IMR-90 (cell line): ENCODE measurements around the gene HINT2. TPM values are rescaled to one million over a fixed set of nuclear protein-coding genes. Genes with fewer than 3 reads are reported as not detected.

Experiments
- ATAC-seq: fragments of 200-7000 bp; cut with Tn5 transposase; 2 replicates; pipeline ENCODE4 v1.9.1; 2020; ENCODE audit warnings: low read depth, mild to moderate bottlenecking, moderate library complexity
- BruUV-seq: library from RNA; stranded (reverse); fragments of 400-500 nt; replicated peaks from 2 replicates; lab custom pipeline; 2021; lab: Mats Ljungman, UMichigan
- CTCF ChIA-PET: fragments of 300-600 bp; formaldehyde crosslinking; extraction: SDS; loops from one replicate; lab custom pipeline; 2021; ENCODE audit warnings: antibody characterized with exemption; lab: Yijun Ruan, JAX
- POLR2A ChIA-PET: fragments of 300-600 bp; sonication (Branson Sonifier 250); formaldehyde crosslinking; loops from one replicate; lab custom pipeline; 2022; ENCODE audit warnings: antibody characterized with exemption; ENCODE audit not compliant: unreplicated experiment; lab: Charles Lee
- DNase-seq: peaks from one replicate; pipeline ENCODE4 v3.0.0; 2013
- H2AFZ ChIP-seq: replicated peaks from 2 replicates; pipeline ENCODE3; 2013; ENCODE audit warnings: low read length, mild to moderate bottlenecking; ENCODE audit not compliant: poor library complexity
- H2AK5ac ChIP-seq: 2 replicates; pipeline ENCODE4 v1.6.1; 2013; ENCODE audit warnings: low read depth, low read length, inconsistent platforms
- H2AK9ac ChIP-seq: replicated peaks from 2 replicates; pipeline ENCODE3; 2013; ENCODE audit warnings: mild to moderate bottlenecking, low read depth, low read length, moderate library complexity; ENCODE audit not compliant: poor library complexity
- H2BK120ac ChIP-seq: 2 replicates; pipeline ENCODE4 v1.6.1; 2013; ENCODE audit warnings: low read depth, low read length, inconsistent platforms
- H2BK15ac ChIP-seq: 3 replicates; pipeline ENCODE4 v1.6.1; 2013; ENCODE audit warnings: low read depth, low read length, inconsistent platforms
- H2BK20ac ChIP-seq: 2 replicates; pipeline ENCODE4 v1.6.1; 2013; ENCODE audit warnings: low read depth, mild to moderate bottlenecking, inconsistent platforms, low read length, moderate library complexity
- H2BK5ac ChIP-seq: 2 replicates; pipeline ENCODE4 v1.6.1; 2013; ENCODE audit warnings: mild to moderate bottlenecking, low read depth, low read length, inconsistent platforms; ENCODE audit not compliant: poor library complexity, severe bottlenecking
- H3K14ac ChIP-seq: replicated peaks from 2 replicates; pipeline ENCODE4 v1.6.1; 2013; ENCODE audit warnings: low read depth, low read length, inconsistent platforms
- H3K18ac ChIP-seq: 2 replicates; pipeline ENCODE4 v1.6.1; 2013; ENCODE audit warnings: low read depth, low read length, control low read depth
- H3K23ac ChIP-seq: 2 replicates; pipeline ENCODE4 v1.6.1; 2013; ENCODE audit warnings: low read depth, low read length, inconsistent platforms
- H3K27ac ChIP-seq: 2 replicates; pipeline ENCODE4 v1.5.1; 2013; ENCODE audit warnings: mild to moderate bottlenecking, control low read depth, low read length; ENCODE audit not compliant: insufficient read depth
- H3K27me3 ChIP-seq: 2 replicates; pipeline ENCODE4 v1.6.1; 2013; ENCODE audit warnings: low read length; ENCODE audit not compliant: control insufficient read depth, insufficient read depth
- H3K36me3 ChIP-seq: 2 replicates; pipeline ENCODE4 v1.6.1; 2013; ENCODE audit warnings: low read length, mixed read lengths; ENCODE audit not compliant: control insufficient read depth, insufficient read depth
- H3K4ac ChIP-seq: 2 replicates; pipeline ENCODE4 v1.6.1; 2013; ENCODE audit warnings: low read depth, low read length, inconsistent platforms
- H3K4me1 ChIP-seq: 2 replicates; pipeline ENCODE4 v1.6.1; 2013; ENCODE audit warnings: low read length, mixed read lengths; ENCODE audit not compliant: control insufficient read depth, insufficient read depth
- H3K4me2 ChIP-seq: 2 replicates; pipeline ENCODE4 v1.6.1; 2013; ENCODE audit warnings: low read depth, mild to moderate bottlenecking, control low read depth, low read length, moderate library complexity
- H3K4me3 ChIP-seq: 2 replicates; pipeline ENCODE4 v1.5.1; 2013; ENCODE audit warnings: low read depth, mild to moderate bottlenecking, control low read depth, low read length, moderate library complexity; ENCODE audit not compliant: insufficient read depth
- H3K56ac ChIP-seq: 2 replicates; pipeline ENCODE4 v1.6.1; 2013; ENCODE audit warnings: low read length, inconsistent platforms; ENCODE audit not compliant: insufficient read depth; ENCODE audit errors: extremely low read depth
- H3K79me1 ChIP-seq, 2 experiments: 2 replicates each; pipeline ENCODE4 v1.6.1; 2013; ENCODE audit warnings: low read length in 2 of 2, inconsistent platforms in 1 of 2, low read depth in 1 of 2
- H3K9ac ChIP-seq: 2 replicates; pipeline ENCODE4 v1.6.1; 2013; ENCODE audit warnings: low read depth, low read length, control low read depth
- H3K9me1 ChIP-seq: 2 replicates; pipeline ENCODE4 v1.6.1; 2013; ENCODE audit warnings: low read length, inconsistent platforms; ENCODE audit not compliant: insufficient read depth
- H3K9me3 ChIP-seq: 2 replicates; pipeline ENCODE4 v1.6.1; 2013; ENCODE audit warnings: low read length; ENCODE audit not compliant: control insufficient read depth, insufficient read depth
- H4K20me1 ChIP-seq: 2 replicates; pipeline ENCODE4 v1.6.1; 2013; ENCODE audit warnings: low read length, inconsistent platforms; ENCODE audit not compliant: insufficient read depth
- H4K5ac ChIP-seq: 2 replicates; pipeline ENCODE4 v1.6.1; 2013; ENCODE audit warnings: mild to moderate bottlenecking, low read depth, low read length, control low read depth
- H4K8ac ChIP-seq, 2 experiments: 2 replicates each; pipeline ENCODE4 v1.6.1; 2013; ENCODE audit warnings: low read depth in 2 of 2, low read length in 2 of 2, control low read depth in 1 of 2, inconsistent platforms in 1 of 2
- H4K91ac ChIP-seq: 2 replicates; pipeline ENCODE4 v1.6.1; 2013; ENCODE audit warnings: low read depth, low read length, inconsistent platforms; ENCODE audit not compliant: insufficient read depth
- BHLHE40 ChIP-seq: fragments of 150-350 bp; IDR thresholded peaks from 2 replicates; pipeline ENCODE4 v1.6.1; 2016; ENCODE audit warnings: mild to moderate bottlenecking, low read depth, low read length
- CEBPB ChIP-seq: IDR thresholded peaks from 2 replicates; pipeline ENCODE4 v1.6.1; 2012; ENCODE audit warnings: low read depth, low read length, improper control_type of control experiment
- CHD1 ChIP-seq: IDR thresholded peaks from 2 replicates; pipeline ENCODE4 v1.6.1; 2012; ENCODE audit warnings: low read depth, low read length, improper control_type of control experiment
- CTCF ChIP-seq: conservative IDR thresholded peaks from 2 replicates; pipeline ENCODE4 v1.5.1; 2012; ENCODE audit warnings: mild to moderate bottlenecking, low read depth, low read length, improper control_type of control experiment
- ELK1 ChIP-seq: fragments of 150-350 bp; IDR thresholded peaks from 2 replicates; pipeline ENCODE4 v1.6.1; 2016; ENCODE audit warnings: low read depth, mild to moderate bottlenecking, low read length, moderate library complexity, borderline replicate concordance
- FOS ChIP-seq: fragments of 150-350 bp; IDR thresholded peaks from 2 replicates; pipeline ENCODE4 v1.6.1; 2016; ENCODE audit warnings: low read depth, low read length
- MAFK ChIP-seq: IDR thresholded peaks from 2 replicates; pipeline ENCODE4 v1.6.1; 2012; ENCODE audit warnings: low read depth, low read length, improper control_type of control experiment
- MAZ ChIP-seq: IDR thresholded peaks from 2 replicates; pipeline ENCODE4 v1.6.1; 2012; ENCODE audit warnings: low read depth, mild to moderate bottlenecking, low read length, improper control_type of control experiment, moderate library complexity, borderline replicate concordance
- MXI1 ChIP-seq: IDR thresholded peaks from 2 replicates; pipeline ENCODE4 v1.6.1; 2012; ENCODE audit warnings: low read depth, mild to moderate bottlenecking, low read length, moderate library complexity, borderline replicate concordance
- NFE2L2 ChIP-seq: fragments of 150-350 bp; IDR thresholded peaks from 2 replicates; pipeline ENCODE4 v1.6.1; 2016; ENCODE audit warnings: low read depth, mild to moderate bottlenecking, low read length
- POLR2A ChIP-seq: IDR thresholded peaks from 2 replicates; pipeline ENCODE4 v1.6.1; 2012; ENCODE audit warnings: mild to moderate bottlenecking, low read depth, low read length
- RCOR1 ChIP-seq: IDR thresholded peaks from 2 replicates; pipeline ENCODE4 v1.6.1; 2012; ENCODE audit warnings: mild to moderate bottlenecking, low read length, improper control_type of control experiment; ENCODE audit not compliant: insufficient replicate concordance
- RFX5 ChIP-seq: IDR thresholded peaks from 2 replicates; pipeline ENCODE4 v1.8.0; 2012; ENCODE audit warnings: low read depth, mild to moderate bottlenecking, low read length, moderate library complexity
- SMC3 ChIP-seq: fragments of 150-350 bp; IDR thresholded peaks from 2 replicates; pipeline ENCODE4 v1.6.1; 2016; ENCODE audit warnings: low read depth, mild to moderate bottlenecking, antibody characterized with exemption, low read length, moderate library complexity
- USF2 ChIP-seq: fragments of 150-350 bp; IDR thresholded peaks from 2 replicates; pipeline ENCODE4 v1.6.1; 2017; ENCODE audit warnings: mild to moderate bottlenecking, antibody characterized with exemption, low read length, low read depth
- WGBS, 2 experiments: methylation state at CpG; one replicate each; pipeline versions ENCODE4 v1.1.5 to v1.1.7; 2013; ENCODE audit warnings: missing lambda C conversion rate in 2 of 2; ENCODE audit not compliant: insufficient read length in 1 of 2; ENCODE audit errors: extremely low coverage in 2 of 2; 5-methylcytosine and 5-hydroxymethylcytosine counted together
- dilution Hi-C: fragments of 300-500 bp; cut with HindIII; formaldehyde crosslinking; loops from one replicate; pipeline ENCODE4 v1.14.3; 2018; ENCODE audit warnings: low sequenced_read_pairs; ENCODE audit not compliant: unreplicated experiment
- in situ Hi-C: fragments of 300-500 bp; cut with MboI; formaldehyde crosslinking; loops from 3 replicates; pipeline ENCODE4 v1.14.3; 2019; ENCODE audit warnings: low sequenced_read_pairs, inconsistent platforms, mixed read lengths
- intact Hi-C: fragments of 100-400 bp; cut with micrococcal nuclease; formaldehyde crosslinking; loops from 2 replicates; pipeline ENCODE4 v1.10.0; 2022
- polyA plus RNA-seq, 3 experiments: library from polyadenylated mRNA; depleted of rRNA; stranded (reverse); fragments of >200 nt; gene quantifications; 2 replicates each; pipeline ENCODE4 v1.2.3, GENCODE V29; 2012; ENCODE audit warnings: low replicate concordance in 1 of 3
- total RNA-seq: library from RNA; depleted of rRNA; stranded (reverse); fragments of >200 nt; gene quantifications from 2 replicates; pipeline ENCODE4 v1.2.3, GENCODE V29; 2012

HINT2 gene
- total and polyA plus RNA-seq, 2 of the 4 experiments (the other 2 are of a cell fraction): 7.5 to 20.6 TPM

GRCh38 chr9:35835766-35836165 lies 20.9 kb upstream of the HINT2 start:
- ChIA-PET POLR2A (no interaction called here), CTCF (interaction anchor here (1.1 to 1.2 kb wide), 2 partner anchors 9 to 15 kb away, joined by 3 to 4 read pairs; no protein-coding TSS in a partner anchor)
- Histone ChIP-seq H3K56ac (no peak overlapping the region), H3K9ac (no peak overlapping the region), H2BK120ac (no peak overlapping the region), H3K9me1 (peaks cover 6% of the 10 kb centered on the region; the same call in 1 of the 2 replicates), H3K36me3 (no peaks in the 10 kb centered on the region), H3K18ac (no peak overlapping the region), H3K4me1 (no peaks in the 10 kb centered on the region), H4K5ac (no peak overlapping the region), H3K4me2 (no peak overlapping the region), H3K23ac (no peak overlapping the region), H2BK5ac (no peak overlapping the region), H3K27ac (no peak overlapping the region), H3K4me3 (no peak overlapping the region), H4K91ac (no peak overlapping the region), H2AK9ac (no peak overlapping the region), H3K79me1 (peaks cover 0 to 4% of the 10 kb centered on the region in 2 experiments; a peak in 2 of 4 replicates), H2BK20ac (no peak overlapping the region), H4K8ac (no peak overlapping the region), H3K9me3 (no peaks in the 10 kb centered on the region), H2BK15ac (no peak overlapping the region), H4K20me1 (no peaks in the 10 kb centered on the region), H2AK5ac (no peak overlapping the region), H3K4ac (no peak overlapping the region), H3K27me3 (no peaks in the 10 kb centered on the region), H2AFZ (no peak overlapping the region), H3K14ac (no peak overlapping the region)
- no peak for DNase-seq
- intact Hi-C loops: no loop called here
- dilution Hi-C loops: no loop called here
- 94% methylated on average over 2 of the region's 2 CpGs; no CpG with 5 or more reads in 1 of the 2 experiments for WGBS, 2 experiments
- no TSS peak for BruUV-seq
- TF ChIP-seq CEBPB (no peak), MAZ (no peak), NFE2L2 (no peak), ELK1 (no peak), MAFK (no peak), CTCF (no peak), FOS (no peak), CHD1 (no peak), RCOR1 (no peak), POLR2A (no peak), BHLHE40 (no peak), RFX5 (no peak), MXI1 (no peak), USF2 (no peak), SMC3 (no peak)
- in situ Hi-C loops: no loop called here
- no peak for ATAC-seq
